Panc1 (cell line): ENCODE measurements around the gene JMJD1C.

Source experiments
- TCF7L2 ChIP-seq: IDR thresholded peaks from 2 replicates; pipeline ENCODE4 v1.6.1; 2011; ENCODE audit warnings: mild to moderate bottlenecking, low read depth, low read length, inconsistent platforms
- TF ChIP-seq, protein P1 (sequence below): fragments of 450-650 bp; IDR thresholded peaks from 2 replicates; pipeline ENCODE4 v1.5.1; 2017; ENCODE audit warnings: mild to moderate bottlenecking
- TF ChIP-seq, protein P2 (sequence below), 2 experiments: IDR thresholded peaks; 2 replicates each; pipeline ENCODE4 v1.6.1; 2011 to 2012; ENCODE audit warnings: low read depth in 2 of 2, control low read depth in 1 of 2, low read length in 1 of 2, mild to moderate bottlenecking in 1 of 2, moderate library complexity in 1 of 2; ENCODE audit not compliant: insufficient read depth in 1 of 2

DNA sequence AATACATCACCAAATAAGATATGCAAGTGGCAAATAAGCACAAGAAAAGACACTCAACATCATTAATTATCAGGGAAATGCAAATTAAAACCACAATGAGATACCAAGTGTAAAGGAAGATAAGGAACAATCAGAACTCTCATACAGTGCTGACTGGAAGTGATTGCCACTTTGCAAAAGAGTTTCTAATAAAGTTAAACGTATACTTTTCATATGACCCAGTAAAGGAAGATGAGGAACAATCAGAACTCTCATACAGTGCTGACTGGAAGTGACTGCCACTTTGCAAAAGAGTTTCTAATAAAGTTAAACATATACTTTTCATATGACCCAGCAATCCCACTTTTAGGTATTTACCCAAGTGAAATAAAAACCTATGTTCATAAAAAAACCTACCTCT is 12.2 kb upstream of the JMJD1C start:
- TF ChIP-seq, protein P1, sequence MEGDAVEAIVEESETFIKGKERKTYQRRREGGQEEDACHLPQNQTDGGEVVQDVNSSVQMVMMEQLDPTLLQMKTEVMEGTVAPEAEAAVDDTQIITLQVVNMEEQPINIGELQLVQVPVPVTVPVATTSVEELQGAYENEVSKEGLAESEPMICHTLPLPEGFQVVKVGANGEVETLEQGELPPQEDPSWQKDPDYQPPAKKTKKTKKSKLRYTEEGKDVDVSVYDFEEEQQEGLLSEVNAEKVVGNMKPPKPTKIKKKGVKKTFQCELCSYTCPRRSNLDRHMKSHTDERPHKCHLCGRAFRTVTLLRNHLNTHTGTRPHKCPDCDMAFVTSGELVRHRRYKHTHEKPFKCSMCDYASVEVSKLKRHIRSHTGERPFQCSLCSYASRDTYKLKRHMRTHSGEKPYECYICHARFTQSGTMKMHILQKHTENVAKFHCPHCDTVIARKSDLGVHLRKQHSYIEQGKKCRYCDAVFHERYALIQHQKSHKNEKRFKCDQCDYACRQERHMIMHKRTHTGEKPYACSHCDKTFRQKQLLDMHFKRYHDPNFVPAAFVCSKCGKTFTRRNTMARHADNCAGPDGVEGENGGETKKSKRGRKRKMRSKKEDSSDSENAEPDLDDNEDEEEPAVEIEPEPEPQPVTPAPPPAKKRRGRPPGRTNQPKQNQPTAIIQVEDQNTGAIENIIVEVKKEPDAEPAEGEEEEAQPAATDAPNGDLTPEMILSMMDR = no peak
- TF ChIP-seq, protein P2, sequence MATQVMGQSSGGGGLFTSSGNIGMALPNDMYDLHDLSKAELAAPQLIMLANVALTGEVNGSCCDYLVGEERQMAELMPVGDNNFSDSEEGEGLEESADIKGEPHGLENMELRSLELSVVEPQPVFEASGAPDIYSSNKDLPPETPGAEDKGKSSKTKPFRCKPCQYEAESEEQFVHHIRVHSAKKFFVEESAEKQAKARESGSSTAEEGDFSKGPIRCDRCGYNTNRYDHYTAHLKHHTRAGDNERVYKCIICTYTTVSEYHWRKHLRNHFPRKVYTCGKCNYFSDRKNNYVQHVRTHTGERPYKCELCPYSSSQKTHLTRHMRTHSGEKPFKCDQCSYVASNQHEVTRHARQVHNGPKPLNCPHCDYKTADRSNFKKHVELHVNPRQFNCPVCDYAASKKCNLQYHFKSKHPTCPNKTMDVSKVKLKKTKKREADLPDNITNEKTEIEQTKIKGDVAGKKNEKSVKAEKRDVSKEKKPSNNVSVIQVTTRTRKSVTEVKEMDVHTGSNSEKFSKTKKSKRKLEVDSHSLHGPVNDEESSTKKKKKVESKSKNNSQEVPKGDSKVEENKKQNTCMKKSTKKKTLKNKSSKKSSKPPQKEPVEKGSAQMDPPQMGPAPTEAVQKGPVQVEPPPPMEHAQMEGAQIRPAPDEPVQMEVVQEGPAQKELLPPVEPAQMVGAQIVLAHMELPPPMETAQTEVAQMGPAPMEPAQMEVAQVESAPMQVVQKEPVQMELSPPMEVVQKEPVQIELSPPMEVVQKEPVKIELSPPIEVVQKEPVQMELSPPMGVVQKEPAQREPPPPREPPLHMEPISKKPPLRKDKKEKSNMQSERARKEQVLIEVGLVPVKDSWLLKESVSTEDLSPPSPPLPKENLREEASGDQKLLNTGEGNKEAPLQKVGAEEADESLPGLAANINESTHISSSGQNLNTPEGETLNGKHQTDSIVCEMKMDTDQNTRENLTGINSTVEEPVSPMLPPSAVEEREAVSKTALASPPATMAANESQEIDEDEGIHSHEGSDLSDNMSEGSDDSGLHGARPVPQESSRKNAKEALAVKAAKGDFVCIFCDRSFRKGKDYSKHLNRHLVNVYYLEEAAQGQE (IDR thresholded peaks at IDR 0.05; ENCODE audit: insufficient read depth in 1 of 2, low read depth in 2 of 2, low read length in 1 of 2) = no peak
- TF ChIP-seq TCF7L2 = no peak
